ENCODE results near the gene DIP2C. TPM values are rescaled to one million over a fixed set of nuclear protein-coding genes. Genes with fewer than 3 reads are reported as not detected.

The DIP2C gene
- total RNA-seq, 1 donor from 2014 or later, result 10.1 TPM

GRCh38 chr10:299969-300368, 389.5 kb downstream of the DIP2C start:
- Histone ChIP-seq H3K27ac (no peak overlapping the region), H3F3A (ENCODE audit: low read depth) (no peaks in the 10 kb centered on the region), H3K9ac (no peak overlapping the region), H3K79me2 (ENCODE audit: low read depth) (no peaks in the 10 kb centered on the region), H3K27me3 (no peaks in the 10 kb centered on the region), H4K20me1 (ENCODE audit: low read depth) (no peaks in the 10 kb centered on the region), H3K9me3 (ENCODE audit: low read depth) (no peaks in the 10 kb centered on the region), H3K36me3 (no peaks in the 10 kb centered on the region), H2AFZ (replicated peaks) (no peak overlapping the region), H3K4me3 (no peak overlapping the region), H3K4me2 (no peak overlapping the region), H3K4me1 (no peaks in the 10 kb centered on the region)
- Mint-ChIP-seq H3K9me3 (no peaks in the 10 kb centered on the region), H3K4me3 (no peak overlapping the region), H3K4me1 (no peaks in the 10 kb centered on the region), H3K27ac (no peak overlapping the region), H3K27me3 (ENCODE audit: insufficient read depth, low read depth) (peaks cover 2% of the 10 kb centered on the region), H3K36me3 (peaks cover 23% of the 10 kb centered on the region)
- no peak for DNase-seq (ENCODE audit: low spot score)
- TF ChIP-seq EZH2 (IDR thresholded peaks at IDR 0.05) (no peak), CTCF (IDR thresholded peaks at IDR 0.05) (no peak), EZH2phosphoT487 (IDR thresholded peaks at IDR 0.05) (no peak)

- Histone ChIP-seq H3K9ac (no peak overlapping the region), H3K9me3 (ENCODE audit: low read depth) (no peaks in the 10 kb centered on the region), H4K20me1 (ENCODE audit: low read depth) (no peaks in the 10 kb centered on the region), H3K27me3 (no peaks in the 10 kb centered on the region), H3K27ac (no peak overlapping the region), H3F3A (ENCODE audit: low read depth) (no peaks in the 10 kb centered on the region), H3K4me1 (no peaks in the 10 kb centered on the region), H3K36me3 (no peaks in the 10 kb centered on the region), H3K79me2 (ENCODE audit: low read depth) (no peaks in the 10 kb centered on the region), H3K4me3 (no peak overlapping the region), H3K4me2 (no peak overlapping the region), H2AFZ (replicated peaks) (no peak overlapping the region)
- Mint-ChIP-seq H3K4me3 (no peak overlapping the region), H3K9me3 (no peaks in the 10 kb centered on the region), H3K36me3 (peaks cover 27% of the 10 kb centered on the region), H3K27ac (no peak overlapping the region), H3K27me3 (ENCODE audit: insufficient read depth, low read depth) (peaks cover 2% of the 10 kb centered on the region), H3K4me1 (no peaks in the 10 kb centered on the region)
- TF ChIP-seq EZH2 (IDR thresholded peaks at IDR 0.05), result no peak
- TF ChIP-seq EZH2phosphoT487 (IDR thresholded peaks at IDR 0.05), result no peak
- DNase-seq (ENCODE audit: low spot score), result no peak
These were observed 390.0 kb downstream of the DIP2C start for GRCh38 chr10:299512-299911.

GRCh38 chr10:298033-298432, 391.4 kb downstream of the DIP2C start:
- no peak overlapping the region for H3K27ac ChIP-seq
- Mint-ChIP-seq H3K27me3 (ENCODE audit: insufficient read depth, low read depth) (peaks cover 3% of the 10 kb centered on the region), H3K9me3 (no peaks in the 10 kb centered on the region), H3K27ac (no peak overlapping the region), H3K36me3 (peaks cover 25% of the 10 kb centered on the region), H3K4me3 (no peak overlapping the region), H3K4me1 (peaks cover 7% of the 10 kb centered on the region)
- peaks cover 5% of the 10 kb centered on the region for H3K4me1 ChIP-seq
- no peak overlapping the region for H3K4me3 ChIP-seq
- no peaks in the 10 kb centered on the region for H3K9me3 ChIP-seq (ENCODE audit: low read depth)
- H3F3A ChIP-seq (ENCODE audit: low read depth), result no peaks in the 10 kb centered on the region
- no peaks in the 10 kb centered on the region for H3K27me3 ChIP-seq
- DNase-seq (ENCODE audit: low spot score), result no peak
- H3K36me3 ChIP-seq, result no peaks in the 10 kb centered on the region
- no peak overlapping the region for H3K4me2 ChIP-seq
- H3K9ac ChIP-seq, result no peak overlapping the region
- peaks cover 6% of the 10 kb centered on the region for H4K20me1 ChIP-seq (ENCODE audit: low read depth)
- TF ChIP-seq CTCF (IDR thresholded peaks at IDR 0.05), result no peak
- TF ChIP-seq EZH2 (IDR thresholded peaks at IDR 0.05), result no peak
- TF ChIP-seq EZH2phosphoT487 (IDR thresholded peaks at IDR 0.05), result no peak
- H3K79me2 ChIP-seq (ENCODE audit: low read depth), result no peaks in the 10 kb centered on the region
- H2AFZ ChIP-seq (replicated peaks), result no peak overlapping the region

- Histone ChIP-seq H3K27ac (no peak overlapping the region), H3K4me1 (peaks cover 5% of the 10 kb centered on the region), H3K79me2 (ENCODE audit: low read depth) (no peaks in the 10 kb centered on the region), H3K4me3 (no peak overlapping the region), H3K9me3 (ENCODE audit: low read depth) (no peaks in the 10 kb centered on the region), H3K36me3 (no peaks in the 10 kb centered on the region), H3K9ac (no peak overlapping the region), H3K4me2 (no peak overlapping the region), H3F3A (ENCODE audit: low read depth) (no peaks in the 10 kb centered on the region), H2AFZ (replicated peaks) (no peak overlapping the region), H3K27me3 (no peaks in the 10 kb centered on the region), H4K20me1 (ENCODE audit: low read depth) (peaks cover 6% of the 10 kb centered on the region)
- peaks cover 9% of the 10 kb centered on the region for H3K4me1 Mint-ChIP-seq
- TF ChIP-seq EZH2phosphoT487 (IDR thresholded peaks at IDR 0.05), result no peak
- TF ChIP-seq CTCF (IDR thresholded peaks at IDR 0.05), result no peak
- no peak for TF ChIP-seq EZH2 (IDR thresholded peaks at IDR 0.05)
- H3K4me3 Mint-ChIP-seq, result no peak overlapping the region
- no peaks in the 10 kb centered on the region for H3K9me3 Mint-ChIP-seq
- H3K36me3 Mint-ChIP-seq, result peaks cover 22% of the 10 kb centered on the region
- no peak for DNase-seq (ENCODE audit: low spot score)
- H3K27ac Mint-ChIP-seq, result no peak overlapping the region
- H3K27me3 Mint-ChIP-seq (ENCODE audit: insufficient read depth, low read depth), result peaks cover 3% of the 10 kb centered on the region
These were observed 391.9 kb downstream of the DIP2C start for GRCh38 chr10:297567-297966.

Data from neural progenitor cell (in vitro differentiated cells).